GM12878 (cell line): ENCODE measurements around the gene RPS23. TPM values are rescaled to one million over a fixed set of nuclear protein-coding genes. Genes with fewer than 3 reads are reported as not detected.

Source experiments
- ATAC-seq: fragments of 200-7000 bp; cut with Tn5 transposase; 3 replicates; pipeline ENCODE4 v1.9.1; 2020; ENCODE audit warnings: mild to moderate bottlenecking, moderate library complexity
- BruUV-seq: library from RNA; stranded (reverse); fragments of 400-500 nt; replicated peaks from 2 replicates; lab custom pipeline; 2021; lab: Mats Ljungman, UMichigan
- CTCF ChIA-PET: fragments of 300-600 bp; sonication (Branson Sonifier 250); formaldehyde crosslinking; extraction: SDS; loops from one replicate; lab custom pipeline; 2021; ENCODE audit warnings: inconsistent platforms; lab: Yijun Ruan, JAX
- POLR2A ChIA-PET: fragments of 350-600 bp; formaldehyde crosslinking; extraction: SDS; loops from one replicate; lab custom pipeline; 2021; ENCODE audit warnings: inconsistent platforms; lab: Charles Lee
- RAD21 ChIA-PET: fragments of 300-600 bp; sonication (Branson Sonifier 250); formaldehyde crosslinking; loops from one replicate; lab custom pipeline; 2023; ENCODE audit warnings: antibody characterized with exemption; ENCODE audit not compliant: unreplicated experiment; lab: Charles Lee
- SMC1A ChIA-PET: fragments of 300-600 bp; sonication (Branson Sonifier 250); formaldehyde crosslinking; loops from one replicate; lab custom pipeline; 2023; ENCODE audit not compliant: unreplicated experiment, uncharacterized antibody; lab: Charles Lee
- DNase-seq: peaks from one replicate; pipeline ENCODE4 v3.0.0-alpha.2; 2011; ENCODE audit warnings: low read depth, low spot score
- FAIRE-seq: peaks from 3 replicates; lab custom pipeline; 2011; peaks lifted over from hg19 to GRCh38; lab: Jason Lieb, UNC
- H2AFZ ChIP-seq: 2 replicates; pipeline ENCODE4 v1.6.0; 2011; ENCODE audit warnings: low read depth, low read length, control low read depth; ENCODE audit not compliant: control insufficient read depth
- H3K27ac ChIP-seq: 2 replicates; pipeline ENCODE4 v1.5.1; 2011; ENCODE audit warnings: control low read depth; ENCODE audit not compliant: control insufficient read depth, insufficient read depth
- H3K27me3 ChIP-seq, 2 experiments: replicated peaks in 1 of 2; 2 replicates each; pipeline versions ENCODE4 v1.6.0 to v1.6.1; 2011; ENCODE audit warnings: low read length in 1 of 2; ENCODE audit not compliant: control insufficient read depth in 2 of 2, insufficient read depth in 2 of 2
- H3K36me3 ChIP-seq, 2 experiments: 2 replicates each; pipeline ENCODE4 v1.5.1; 2011; ENCODE audit warnings: low read length in 1 of 2; ENCODE audit not compliant: control insufficient read depth in 2 of 2, insufficient read depth in 2 of 2
- H3K4me1 ChIP-seq: 2 replicates; pipeline ENCODE4 v1.6.1; 2011; ENCODE audit warnings: mild to moderate bottlenecking, low read length, moderate library complexity, mixed read lengths; ENCODE audit not compliant: control insufficient read depth, insufficient read depth
- H3K4me2 ChIP-seq: 2 replicates; pipeline ENCODE4 v1.6.0; 2011; ENCODE audit warnings: control low read depth; ENCODE audit not compliant: control insufficient read depth, insufficient read depth
- H3K4me3 ChIP-seq: fragments of 200-600 bp; sonication (generic); 2 replicates; pipeline ENCODE4 v1.5.1; 2016
- H3K79me2 ChIP-seq: 2 replicates; pipeline ENCODE4 v1.6.0; 2011; ENCODE audit warnings: low read length; ENCODE audit not compliant: control insufficient read depth, insufficient read depth
- H3K9ac ChIP-seq: 2 replicates; pipeline ENCODE4 v1.8.0; 2011; ENCODE audit warnings: low read length, control low read depth, mixed read lengths; ENCODE audit not compliant: control insufficient read depth, insufficient read depth
- H3K9me3 ChIP-seq: replicated peaks from 3 replicates; pipeline ENCODE4 v1.5.1; 2011; ENCODE audit warnings: mild to moderate bottlenecking, low read length; ENCODE audit not compliant: control insufficient read depth, insufficient read depth
- H4K20me1 ChIP-seq: 2 replicates; pipeline ENCODE4 v1.6.0; 2011; ENCODE audit not compliant: control insufficient read depth, insufficient read depth
- BMI1 ChIP-seq: fragments of 450-650 bp; IDR thresholded peaks from 2 replicates; pipeline ENCODE4 v1.6.1; 2016; ENCODE audit warnings: mild to moderate bottlenecking, moderate library complexity, borderline replicate concordance
- CREB1 ChIP-seq: IDR thresholded peaks from 2 replicates; pipeline ENCODE4 v1.6.1; 2012; ENCODE audit warnings: low read depth, mild to moderate bottlenecking, inconsistent platforms
- CREM ChIP-seq: IDR thresholded peaks from 2 replicates; pipeline ENCODE4 v1.6.1; 2014; ENCODE audit warnings: antibody characterized with exemption, low read depth
- FOS ChIP-seq: IDR thresholded peaks from 3 replicates; pipeline ENCODE4 v1.6.1; 2011; ENCODE audit warnings: borderline replicate concordance; ENCODE audit not compliant: insufficient read length; ENCODE audit errors: extremely low read depth
- FOXM1 ChIP-seq: IDR thresholded peaks from 2 replicates; pipeline ENCODE4 v1.6.1; 2012; ENCODE audit warnings: low read depth, mild to moderate bottlenecking, inconsistent platforms, low read length, moderate library complexity
- HCFC1 ChIP-seq: fragments of 150-350 bp; IDR thresholded peaks from 2 replicates; pipeline ENCODE4 v1.6.1; 2014; ENCODE audit warnings: low read length
- IRF4 ChIP-seq: IDR thresholded peaks from 2 replicates; pipeline ENCODE4 v1.6.1; 2011; ENCODE audit warnings: low read depth, low read length
- LARP7 ChIP-seq: fragments of 450-650 bp; IDR thresholded peaks from 2 replicates; pipeline ENCODE4 v1.6.1; 2017; ENCODE audit warnings: mild to moderate bottlenecking
- NFXL1 ChIP-seq: fragments of 450-650 bp; IDR thresholded peaks from 2 replicates; pipeline ENCODE4 v1.6.1; 2017; ENCODE audit warnings: antibody characterized with exemption, mild to moderate bottlenecking, borderline replicate concordance
- RBBP5 ChIP-seq: fragments of 200-600 bp; sonication (generic); conservative IDR thresholded peaks from 2 replicates; pipeline ENCODE4 v1.6.1; 2016
- SIN3A ChIP-seq: IDR thresholded peaks from 2 replicates; pipeline ENCODE4 v1.6.1; 2012; ENCODE audit warnings: low read depth, low read length, improper control_type of control experiment
- SIX5 ChIP-seq: IDR thresholded peaks from 2 replicates; pipeline ENCODE4 v1.6.1; 2011; ENCODE audit warnings: mild to moderate bottlenecking, low read depth, low read length, moderate library complexity; ENCODE audit not compliant: severe bottlenecking
- SMAD1 ChIP-seq: fragments of 450-650 bp; IDR thresholded peaks from 2 replicates; pipeline ENCODE4 v1.6.1; 2018; ENCODE audit warnings: mild to moderate bottlenecking, low read depth; ENCODE audit not compliant: partially characterized antibody
- SREBF1 ChIP-seq: IDR thresholded peaks from 2 replicates; pipeline ENCODE4 v1.6.1; 2012; ENCODE audit warnings: mild to moderate bottlenecking, low read length
- STAT3 ChIP-seq: IDR thresholded peaks from 2 replicates; pipeline ENCODE4 v1.6.1; 2011; ENCODE audit warnings: low read depth, low read length, improper control_type of control experiment
- ZBED1 ChIP-seq: IDR thresholded peaks from 2 replicates; pipeline ENCODE4 v1.6.1; 2016; ENCODE audit warnings: borderline replicate concordance
- ZNF217 ChIP-seq: fragments of 450-650 bp; IDR thresholded peaks from 2 replicates; pipeline ENCODE4 v1.6.1; 2017; ENCODE audit warnings: antibody characterized with exemption, mild to moderate bottlenecking
- WGBS: methylation state at CpG from one replicate; pipeline ENCODE4 v1.1.6; 2016; ENCODE audit warnings: low lambda C conversion rate; ENCODE audit not compliant: insufficient replicate concordance, insufficient coverage; ENCODE audit errors: missing lambda C conversion rate; 5-methylcytosine and 5-hydroxymethylcytosine counted together
- in situ Hi-C: fragments of 300-500 bp; cut with MboI; formaldehyde crosslinking; loops from 9 replicates; pipeline ENCODE4 v1.14.3; 2018; ENCODE audit warnings: mixed read lengths
- intact Hi-C: fragments of 100-400 bp; cut with micrococcal nuclease; formaldehyde crosslinking; loops from one replicate; pipeline ENCODE4 v1.14.2; 2022; ENCODE audit not compliant: unreplicated experiment
- polyA plus RNA-seq, 11 experiments: library from polyadenylated mRNA; depleted of rRNA in 4 of 11; unstranded in 6 of 11; stranded (reverse) in 5 of 11; fragments of >200 nt; fragmentation: Nextera tagmentation in 4 of 11; fragmentation: Illumina TruSeq in 1 of 11; extraction: Ambion mirVana in 4 of 11; extraction: Trizol in 1 of 11; gene quantifications; 1 replicate in 1 of 11; 2 replicates in 10 of 11; pipeline versions ENCODE4 v1.2.1 to v1.2.3, GENCODE V29; 2011 to 2016; ENCODE audit warnings: inconsistent platforms in 2 of 11, missing spikeins in 2 of 11, low read depth in 1 of 11
- total RNA-seq, 4 experiments: library from RNA; depleted of rRNA in 3 of 4; stranded (reverse); fragments of >200 nt in 3 of 4; fragmentation: Illumina TruSeq in 1 of 4; extraction: Trizol in 1 of 4; gene quantifications; 2 replicates each; pipeline versions ENCODE4 v1.2.1 to v1.2.3, GENCODE V29; 2013 to 2021
- TF ChIP-seq, protein P1 (sequence below): fragments of 450-650 bp; IDR thresholded peaks from 2 replicates; pipeline ENCODE4 v1.6.1; 2018; ENCODE audit warnings: mild to moderate bottlenecking, low read depth, moderate library complexity; ENCODE audit not compliant: partially characterized antibody
- TF ChIP-seq, protein P2 (sequence below): fragments of 450-650 bp; IDR thresholded peaks from 2 replicates; pipeline ENCODE4 v1.6.1; 2017; ENCODE audit warnings: mild to moderate bottlenecking, low read depth, inconsistent platforms; ENCODE audit not compliant: poor library complexity, severe bottlenecking

RPS23 gene
- total and polyA plus RNA-seq, 10 of the 15 experiments (the other 5 are each of a cell fraction or from before 2014, with no cell fraction given) = 2,489 to 8,145 (median 5,256) TPM

DNA sequence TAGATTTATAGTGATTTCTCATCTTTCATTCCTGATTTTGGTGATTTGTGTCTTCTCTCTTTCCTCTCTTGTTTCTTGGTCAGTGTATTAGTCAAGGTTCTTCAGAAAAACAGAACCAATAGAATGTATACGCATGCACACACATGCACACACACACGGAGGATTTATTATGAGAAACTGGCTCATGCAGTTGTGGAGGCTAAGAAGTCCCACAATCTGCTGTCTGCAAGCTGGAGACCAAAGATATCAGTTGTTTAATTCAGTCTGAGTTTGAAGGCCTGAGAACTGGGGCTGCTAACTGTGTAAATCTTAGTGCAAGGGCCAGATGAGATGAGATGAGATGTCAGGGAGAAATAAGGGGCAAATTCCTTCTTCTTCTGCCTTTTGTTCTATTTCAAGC is 5.7 kb upstream of the RPS23 start:
- Histone ChIP-seq H3K36me3 (no peaks in the 10 kb centered on the region), H3K9me3 (no peaks in the 10 kb centered on the region), H3K79me2 (peaks cover 5% of the 10 kb centered on the region), H3K9ac (no peak overlapping the region), H3K4me1 (no peaks in the 10 kb centered on the region), H3K27me3 (no peaks in the 10 kb centered on the region), H3K27ac (no peak overlapping the region), H3K4me2 (no peak overlapping the region), H2AFZ (no peak overlapping the region), H4K20me1 (no peaks in the 10 kb centered on the region), H3K4me3 (no peak overlapping the region)
- FAIRE-seq = no peak
- no peak; the same call in 2 of the 3 replicates for ATAC-seq
- ChIA-PET RAD21 (no interaction called here), POLR2A (interaction anchor here (0.8 kb wide), 1 partner anchor 11 kb away, joined by 3 read pairs; no protein-coding TSS in a partner anchor), CTCF (interaction anchor here (0.6 kb wide), 1 partner anchor 1255 kb away, joined by 3 read pairs; no protein-coding TSS in a partner anchor), SMC1A (interaction anchor here (0.7 to 1.5 kb wide), 4 partner anchors 9 to 183 kb away, joined by 3 to 4 read pairs (median 4); no protein-coding TSS in a partner anchor)
- in situ Hi-C loops = no loop called here
- no peak for TF ChIP-seq FOS
- TF ChIP-seq HCFC1 = no peak
- TF ChIP-seq, protein P1, sequence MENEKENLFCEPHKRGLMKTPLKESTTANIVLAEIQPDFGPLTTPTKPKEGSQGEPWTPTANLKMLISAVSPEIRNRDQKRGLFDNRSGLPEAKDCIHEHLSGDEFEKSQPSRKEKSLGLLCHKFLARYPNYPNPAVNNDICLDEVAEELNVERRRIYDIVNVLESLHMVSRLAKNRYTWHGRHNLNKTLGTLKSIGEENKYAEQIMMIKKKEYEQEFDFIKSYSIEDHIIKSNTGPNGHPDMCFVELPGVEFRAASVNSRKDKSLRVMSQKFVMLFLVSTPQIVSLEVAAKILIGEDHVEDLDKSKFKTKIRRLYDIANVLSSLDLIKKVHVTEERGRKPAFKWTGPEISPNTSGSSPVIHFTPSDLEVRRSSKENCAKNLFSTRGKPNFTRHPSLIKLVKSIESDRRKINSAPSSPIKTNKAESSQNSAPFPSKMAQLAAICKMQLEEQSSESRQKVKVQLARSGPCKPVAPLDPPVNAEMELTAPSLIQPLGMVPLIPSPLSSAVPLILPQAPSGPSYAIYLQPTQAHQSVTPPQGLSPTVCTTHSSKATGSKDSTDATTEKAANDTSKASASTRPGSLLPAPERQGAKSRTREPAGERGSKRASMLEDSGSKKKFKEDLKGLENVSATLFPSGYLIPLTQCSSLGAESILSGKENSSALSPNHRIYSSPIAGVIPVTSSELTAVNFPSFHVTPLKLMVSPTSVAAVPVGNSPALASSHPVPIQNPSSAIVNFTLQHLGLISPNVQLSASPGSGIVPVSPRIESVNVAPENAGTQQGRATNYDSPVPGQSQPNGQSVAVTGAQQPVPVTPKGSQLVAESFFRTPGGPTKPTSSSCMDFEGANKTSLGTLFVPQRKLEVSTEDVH = no peak
- no peak for TF ChIP-seq SREBF1
- no peak for TF ChIP-seq LARP7
- TF ChIP-seq ZNF217 = no peak
- TF ChIP-seq SMAD1 = no peak
- no peak for TF ChIP-seq ZBED1
- TF ChIP-seq NFXL1 = no peak
- TF ChIP-seq BMI1 = no peak
- no peak for TF ChIP-seq SIX5
- TF ChIP-seq CREM = no peak
- TF ChIP-seq RBBP5 = no peak
- no peak for TF ChIP-seq SIN3A
- no peak for TF ChIP-seq IRF4
- TF ChIP-seq CREB1 = no peak
- TF ChIP-seq FOXM1 = no peak
- TF ChIP-seq, protein P2, sequence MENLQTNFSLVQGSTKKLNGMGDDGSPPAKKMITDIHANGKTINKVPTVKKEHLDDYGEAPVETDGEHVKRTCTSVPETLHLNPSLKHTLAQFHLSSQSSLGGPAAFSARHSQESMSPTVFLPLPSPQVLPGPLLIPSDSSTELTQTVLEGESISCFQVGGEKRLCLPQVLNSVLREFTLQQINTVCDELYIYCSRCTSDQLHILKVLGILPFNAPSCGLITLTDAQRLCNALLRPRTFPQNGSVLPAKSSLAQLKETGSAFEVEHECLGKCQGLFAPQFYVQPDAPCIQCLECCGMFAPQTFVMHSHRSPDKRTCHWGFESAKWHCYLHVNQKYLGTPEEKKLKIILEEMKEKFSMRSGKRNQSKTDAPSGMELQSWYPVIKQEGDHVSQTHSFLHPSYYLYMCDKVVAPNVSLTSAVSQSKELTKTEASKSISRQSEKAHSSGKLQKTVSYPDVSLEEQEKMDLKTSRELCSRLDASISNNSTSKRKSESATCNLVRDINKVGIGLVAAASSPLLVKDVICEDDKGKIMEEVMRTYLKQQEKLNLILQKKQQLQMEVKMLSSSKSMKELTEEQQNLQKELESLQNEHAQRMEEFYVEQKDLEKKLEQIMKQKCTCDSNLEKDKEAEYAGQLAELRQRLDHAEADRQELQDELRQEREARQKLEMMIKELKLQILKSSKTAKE = no peak
- no peak for TF ChIP-seq STAT3
- 100% methylated on average over 2 of the region's 2 CpGs for WGBS
- DNase-seq = no peak
- no TSS peak for BruUV-seq
- intact Hi-C loops = no loop called here
